ENCODE data around the gene MACROD2. TPM values are rescaled to one million over a fixed set of nuclear protein-coding genes. Genes with fewer than 3 reads are reported as not detected.

The MACROD2 gene
- total RNA-seq, 1 donor from 2014 or later = 0.23 TPM

- no peak overlapping the region for H3K4me3 ChIP-seq (ENCODE audit: low read depth, low read length)
- TF ChIP-seq CTCF (conservative IDR thresholded peaks at IDR 0.05; ENCODE audit: low read depth, low read length) = no peak
- DNase-seq (ENCODE audit: low read depth) = no peak
These were observed 662.1 kb downstream of the MACROD2 start for GRCh38 chr20:14657266-14658005.

GRCh38 chr20:14664101-14664500 is 668.8 kb downstream of the MACROD2 start:
- no peak overlapping the region for H3K4me3 ChIP-seq (ENCODE audit: low read depth, low read length)

GRCh38 chr20:14666696-14667095 is 671.4 kb downstream of the MACROD2 start:
- DNase-seq (ENCODE audit: low read depth) = no peak
- no peak overlapping the region for H3K4me3 ChIP-seq (ENCODE audit: low read depth, low read length)
- TF ChIP-seq CTCF (conservative IDR thresholded peaks at IDR 0.05; ENCODE audit: low read depth, low read length) = no peak

More at GRCh38 chr20:14664101-14664500, 668.8 kb downstream of the MACROD2 start:
- TF ChIP-seq CTCF (conservative IDR thresholded peaks at IDR 0.05; ENCODE audit: low read depth, low read length) = no peak
- DNase-seq (ENCODE audit: low read depth) = no peak

- DNase-seq (ENCODE audit: low read depth) = no peak
- no peak overlapping the region for H3K4me3 ChIP-seq (ENCODE audit: low read depth, low read length)
- TF ChIP-seq CTCF (conservative IDR thresholded peaks at IDR 0.05; ENCODE audit: low read depth, low read length) = no peak
These were observed 671.9 kb downstream of the MACROD2 start for GRCh38 chr20:14667226-14667625.

GRCh38 chr20:14672066-14672465 is 676.8 kb downstream of the MACROD2 start:
- TF ChIP-seq CTCF (conservative IDR thresholded peaks at IDR 0.05; ENCODE audit: low read depth, low read length) = no peak
- no peak overlapping the region for H3K4me3 ChIP-seq (ENCODE audit: low read depth, low read length)
- no peak for DNase-seq (ENCODE audit: low read depth)

GRCh38 chr20:14673164-14673563 is 677.8 kb downstream of the MACROD2 start:
- DNase-seq (ENCODE audit: low read depth) = no peak
- no peak for TF ChIP-seq CTCF (conservative IDR thresholded peaks at IDR 0.05; ENCODE audit: low read depth, low read length)
- no peak overlapping the region for H3K4me3 ChIP-seq (ENCODE audit: low read depth, low read length)

- no peak for TF ChIP-seq CTCF (conservative IDR thresholded peaks at IDR 0.05; ENCODE audit: low read depth, low read length)
- no peak overlapping the region for H3K4me3 ChIP-seq (ENCODE audit: low read depth, low read length)
- DNase-seq (ENCODE audit: low read depth) = no peak
These were observed 682.1 kb downstream of the MACROD2 start for GRCh38 chr20:14677455-14677854.

All from epithelial cell of proximal tubule (primary cell).